SIG-M5 treated with dmso at 0.1 percent for 504 hours (cell line): ENCODE results near the gene PFDN5.
"Not testable (repeated sequence)": the region's sequence is repeated elsewhere in the genome, so short reads cannot be mapped to it uniquely, and the experiment has no call there.

Experiments used
- DNase-seq: peaks from one replicate; lab custom pipeline; 2025; ENCODE audit not compliant: unreplicated experiment; lab: John Stamatoyannopoulos, UW

PFDN5 gene

DNA sequence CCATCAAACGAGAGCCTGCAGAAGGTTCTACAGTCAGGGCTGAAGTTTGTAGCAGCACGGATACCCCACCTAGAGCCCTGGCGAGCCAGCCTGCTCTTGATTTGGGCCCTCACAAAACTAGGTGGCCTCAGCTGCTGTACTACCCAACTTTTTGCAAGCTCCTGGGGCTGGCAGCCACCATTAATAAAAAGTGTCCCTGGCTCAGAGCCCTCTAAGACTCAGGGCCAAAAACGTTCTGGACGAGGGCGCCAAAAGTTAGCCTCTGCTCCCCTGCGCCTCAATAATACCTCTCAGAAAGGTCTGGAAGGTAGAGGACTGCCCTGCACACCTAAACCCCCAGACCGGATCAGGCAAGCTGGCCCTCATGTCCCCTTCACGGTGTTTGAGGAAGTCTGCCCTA lies 8.9 kb upstream of the PFDN5 start:
- no peak for DNase-seq

DNA sequence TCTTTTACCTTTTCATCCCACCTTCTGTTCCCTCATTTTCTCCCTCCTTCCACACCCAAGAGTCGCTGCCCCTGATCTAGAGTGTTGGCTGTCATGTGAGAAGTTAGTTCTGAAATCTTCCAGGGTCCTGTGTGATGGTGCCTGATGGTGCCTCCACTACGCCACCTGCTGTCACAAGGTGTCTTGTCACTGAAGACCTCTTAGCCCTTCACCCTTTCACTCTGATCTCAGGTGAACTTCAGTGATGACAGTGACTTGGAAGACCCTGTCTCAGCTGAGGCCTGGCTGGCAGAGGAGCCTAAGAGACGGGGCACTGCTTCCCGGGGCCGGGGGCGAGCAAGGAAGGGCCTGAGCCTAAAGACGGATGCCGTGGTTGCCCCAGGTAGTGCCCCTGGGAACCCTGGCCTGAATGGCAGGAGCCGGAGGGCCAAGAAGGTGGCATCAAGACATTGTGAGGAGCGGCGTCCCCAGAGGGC lies 7.6 kb upstream of the PFDN5 start:
- DNase-seq: peak; percentile 50

DNA sequence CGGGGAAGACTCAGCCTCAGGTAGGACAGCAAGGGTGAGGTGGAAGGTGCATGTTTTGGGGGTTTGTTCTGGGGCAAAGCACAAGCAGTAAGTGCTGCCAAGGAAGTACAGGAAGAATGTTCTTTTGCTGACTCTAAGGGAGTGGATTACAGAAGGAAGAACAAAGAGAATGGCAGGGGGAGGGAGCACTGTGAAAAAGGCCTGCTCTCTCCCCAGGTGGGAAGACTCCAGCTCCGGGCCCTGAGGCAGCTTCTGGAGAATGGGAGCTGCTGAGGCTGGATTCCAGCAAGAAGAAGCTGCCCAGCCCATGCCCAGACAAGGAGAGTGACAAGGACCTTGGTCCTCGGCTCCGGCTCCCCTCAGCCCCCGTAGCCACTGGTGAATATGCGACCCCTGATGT lies 7.0 kb upstream of the PFDN5 start:
- no peak for DNase-seq

DNA sequence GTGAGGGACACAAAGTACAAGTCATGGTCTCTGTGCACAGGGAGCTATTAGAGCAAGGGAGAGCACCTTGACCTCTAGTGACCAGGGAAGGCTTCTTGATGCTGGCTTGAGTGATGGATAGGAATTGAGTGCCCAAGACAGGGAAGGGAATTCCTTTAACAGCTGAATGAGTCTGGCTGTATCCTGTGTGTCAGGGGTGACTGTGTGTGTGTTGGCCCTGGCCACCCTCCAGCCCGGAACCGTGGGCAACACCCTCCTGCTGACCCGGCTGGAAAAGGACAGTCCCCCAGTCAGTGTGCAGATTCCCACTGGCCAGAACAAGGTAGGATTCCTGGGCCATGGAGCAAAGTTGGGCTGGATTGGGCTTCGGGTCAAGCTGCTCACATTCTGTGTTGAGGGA lies 5.5 kb upstream of the PFDN5 start:
- DNase-seq: no peak

DNA sequence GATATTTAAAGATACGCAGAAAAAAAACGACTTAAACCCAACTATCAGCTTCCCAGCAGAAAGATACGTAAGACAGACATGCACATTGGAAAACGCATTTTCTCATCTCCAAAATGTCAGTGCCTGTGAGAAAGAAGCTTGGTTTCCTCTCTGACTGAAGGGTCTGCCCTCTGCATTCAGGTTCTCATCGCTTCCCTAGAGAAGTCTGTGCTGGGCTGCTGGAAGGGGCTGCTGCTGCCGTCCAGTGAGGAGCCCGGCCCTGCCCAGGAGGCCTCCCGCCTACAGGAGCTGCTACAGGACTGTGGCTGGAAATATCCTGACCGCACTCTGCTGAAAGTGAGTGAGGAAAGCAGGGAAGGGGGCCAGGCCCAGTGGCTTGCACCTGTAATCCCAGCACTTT lies 4.7 kb upstream of the PFDN5 start:
- DNase-seq: no peak

DNA sequence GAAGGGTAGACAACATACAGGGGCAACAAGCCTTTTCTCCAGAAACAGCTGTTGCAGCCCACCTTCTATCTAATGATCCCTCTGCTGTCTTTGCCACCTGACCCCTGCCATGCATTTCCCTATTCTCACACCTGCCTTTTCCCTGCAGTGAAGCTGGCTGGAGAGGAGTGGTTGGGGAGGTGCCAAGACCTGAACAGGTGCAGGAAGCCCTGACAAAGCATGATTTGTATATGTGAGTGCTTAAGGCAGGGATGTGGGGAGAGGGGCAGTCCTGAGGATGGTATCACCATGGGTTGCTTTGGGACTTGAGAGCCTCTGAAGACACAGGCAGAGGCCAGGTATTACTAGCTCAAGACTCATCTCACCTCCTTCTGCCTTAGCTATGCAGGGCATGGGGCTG lies 2.9 kb upstream of the PFDN5 start:
- no peak for DNase-seq

DNA sequence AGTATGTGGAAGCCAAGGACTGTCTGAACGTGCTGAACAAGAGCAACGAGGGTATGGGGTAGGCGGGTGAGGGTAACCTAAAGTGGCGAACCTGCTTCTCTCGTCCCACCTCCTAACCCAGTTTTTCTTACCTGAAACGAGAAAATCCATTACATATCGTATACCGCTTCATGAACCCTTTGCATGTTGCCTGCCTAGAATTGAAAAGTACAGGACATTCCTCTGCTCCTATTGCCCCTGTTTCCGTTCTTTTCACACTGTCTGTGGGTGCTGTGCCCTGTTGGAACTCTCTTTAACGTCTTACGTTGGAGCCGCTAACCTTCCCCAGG lies 513 bp downstream of the PFDN5 start:
- no peak for DNase-seq

DNA sequence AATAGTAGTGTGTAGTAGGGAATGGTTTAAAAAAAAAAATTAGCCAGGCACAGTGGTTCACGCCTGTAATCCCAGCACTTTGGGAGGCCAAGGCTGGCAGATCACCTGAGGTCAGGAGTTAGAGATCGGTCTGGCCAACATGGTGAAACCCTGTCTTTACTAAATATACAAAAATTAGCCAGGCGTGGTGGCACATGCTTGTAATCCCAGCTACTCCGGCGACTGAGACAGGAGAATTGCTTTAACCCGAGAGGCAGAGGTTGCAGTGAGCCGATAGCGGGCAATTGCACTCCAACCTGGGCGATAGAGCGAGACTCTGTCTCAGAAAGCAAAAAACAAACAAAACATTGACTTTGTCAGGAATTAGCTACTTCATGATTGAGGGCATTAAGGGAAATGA lies 1.8 kb downstream of the PFDN5 start:
- DNase-seq: not testable (repeated sequence)

DNA sequence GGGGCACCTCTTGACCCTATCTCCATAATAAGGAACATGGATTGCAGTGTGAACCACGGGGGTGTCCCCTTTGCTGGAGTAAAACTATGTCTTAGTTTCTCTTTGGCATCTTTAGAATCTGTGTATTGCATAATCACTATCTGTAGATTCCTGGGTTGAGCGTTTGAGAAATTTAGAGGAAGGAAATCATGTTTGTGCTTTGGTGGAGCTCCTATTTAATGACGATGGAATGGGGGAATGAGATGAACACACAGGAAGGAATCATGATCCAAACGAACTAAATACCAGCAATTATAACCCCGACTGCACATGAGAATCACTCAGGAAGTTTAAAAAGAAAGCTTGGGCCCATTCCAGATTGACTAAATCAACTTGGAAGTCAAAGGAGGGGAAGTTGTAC lies 2.8 kb downstream of the PFDN5 start:
- DNase-seq: peak; percentile 71

DNA sequence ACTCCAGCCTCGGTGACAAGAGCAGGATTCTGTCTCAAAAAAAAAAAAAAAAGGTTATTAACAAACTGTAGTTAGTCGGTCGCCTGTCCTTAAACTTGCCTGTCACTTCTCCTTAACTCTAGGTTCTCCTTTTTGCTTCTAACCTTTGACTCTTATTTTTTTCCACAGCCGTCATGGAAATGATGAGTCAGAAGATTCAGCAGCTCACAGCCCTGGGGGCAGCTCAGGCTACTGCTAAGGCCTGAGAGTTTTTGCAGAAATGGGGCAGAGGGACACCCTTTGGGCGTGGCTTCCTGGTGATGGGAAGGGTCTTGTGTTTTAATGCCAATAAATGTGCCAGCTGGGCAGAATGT lies 3.7 kb downstream of the PFDN5 start:
- DNase-seq: peak; percentile 93

DNA sequence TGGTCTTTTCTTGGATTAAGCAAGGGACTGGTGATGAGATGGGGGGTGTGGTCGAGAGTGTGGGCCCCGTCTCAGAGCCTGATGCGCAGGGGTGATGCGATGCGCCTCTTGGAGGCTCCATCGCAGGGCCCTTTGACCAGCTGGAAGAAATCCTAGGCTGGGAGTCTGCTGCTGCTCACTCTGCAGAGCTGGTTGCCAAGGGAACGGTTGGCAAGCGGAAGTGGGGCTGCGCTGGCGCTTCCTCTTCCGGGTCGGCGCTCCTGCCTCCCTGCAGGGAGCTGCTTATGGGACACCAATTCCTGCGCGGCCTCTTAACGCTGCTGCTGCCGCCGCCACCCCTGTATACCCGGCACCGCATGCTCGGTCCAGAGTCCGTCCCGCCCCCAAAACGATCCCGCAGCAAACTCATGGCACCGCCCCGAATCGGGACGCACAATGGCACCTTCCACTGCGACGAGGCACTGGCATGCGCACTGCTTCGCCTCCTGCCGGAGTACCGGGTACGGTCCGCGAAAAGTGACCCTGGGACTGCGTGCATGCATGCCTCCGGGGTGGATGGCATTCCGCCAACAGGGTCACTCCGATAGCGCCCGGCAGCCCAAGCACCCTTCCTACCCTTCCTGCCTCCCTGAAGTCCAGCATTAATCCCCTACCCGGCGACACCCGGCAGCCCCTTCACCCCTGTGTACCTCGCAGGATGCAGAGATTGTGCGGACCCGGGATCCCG lies 4.3 kb downstream of the PFDN5 start, which contains the start of gene MYG1:
TSS of gene MYG1 (plus strand) at position 242 of the 727 bp plus-strand sequence. CDS start at position 285, 43 bp downstream.
- peak; percentile 93 for DNase-seq

DNA sequence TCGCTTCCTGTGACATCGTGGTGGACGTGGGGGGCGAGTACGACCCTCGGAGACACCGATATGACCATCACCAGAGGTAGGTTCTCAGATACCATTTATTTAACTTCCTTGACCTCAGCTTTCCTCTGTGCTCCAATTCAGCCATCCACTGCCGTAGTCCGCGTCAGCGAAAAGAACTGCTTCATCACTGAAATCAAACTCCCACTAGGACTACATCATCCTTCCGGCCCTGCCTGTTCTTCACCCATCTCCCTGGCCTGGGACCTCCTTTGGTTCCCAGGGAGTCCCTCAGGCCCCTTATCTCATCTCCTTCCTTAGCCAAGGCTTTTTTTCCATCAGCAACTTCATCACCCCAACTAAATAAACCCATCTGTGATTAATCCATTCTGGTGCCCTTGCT lies 4.8 kb downstream of the PFDN5 start:
- DNase-seq: peak; percentile 21

DNA sequence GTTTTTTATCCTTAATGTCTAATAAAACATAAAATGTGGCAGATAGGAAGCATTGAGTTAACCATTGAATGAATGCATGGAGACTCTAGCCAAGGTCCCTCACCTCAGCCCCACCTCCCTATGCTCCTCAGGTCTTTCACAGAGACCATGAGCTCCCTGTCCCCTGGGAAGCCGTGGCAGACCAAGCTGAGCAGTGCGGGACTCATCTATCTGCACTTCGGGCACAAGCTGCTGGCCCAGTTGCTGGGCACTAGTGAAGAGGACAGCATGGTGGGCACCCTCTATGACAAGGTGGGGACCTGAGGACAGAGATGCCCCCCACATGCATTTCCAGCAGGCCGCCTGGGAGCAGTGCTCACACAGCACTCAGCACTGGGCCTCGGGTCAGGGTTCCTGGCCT lies 7.6 kb downstream of the PFDN5 start:
- DNase-seq: no peak

DNA sequence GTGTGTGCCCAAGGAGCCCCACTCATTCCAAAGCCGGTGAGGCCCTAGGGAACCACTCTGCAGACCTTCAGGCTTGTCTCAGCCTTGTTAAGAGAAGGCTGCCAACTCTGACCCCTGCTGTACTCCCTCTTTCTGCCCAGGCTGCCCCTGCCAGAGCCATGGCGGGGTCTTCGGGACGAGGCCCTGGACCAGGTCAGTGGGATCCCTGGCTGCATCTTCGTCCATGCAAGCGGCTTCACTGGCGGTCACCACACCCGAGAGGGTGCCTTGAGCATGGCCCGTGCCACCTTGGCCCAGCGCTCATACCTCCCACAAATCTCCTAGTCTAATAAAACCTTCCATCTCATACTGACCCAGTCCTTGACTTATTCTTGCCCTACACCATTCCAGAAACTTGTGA lies 11.5 kb downstream of the PFDN5 start:
- no peak for DNase-seq

DNA sequence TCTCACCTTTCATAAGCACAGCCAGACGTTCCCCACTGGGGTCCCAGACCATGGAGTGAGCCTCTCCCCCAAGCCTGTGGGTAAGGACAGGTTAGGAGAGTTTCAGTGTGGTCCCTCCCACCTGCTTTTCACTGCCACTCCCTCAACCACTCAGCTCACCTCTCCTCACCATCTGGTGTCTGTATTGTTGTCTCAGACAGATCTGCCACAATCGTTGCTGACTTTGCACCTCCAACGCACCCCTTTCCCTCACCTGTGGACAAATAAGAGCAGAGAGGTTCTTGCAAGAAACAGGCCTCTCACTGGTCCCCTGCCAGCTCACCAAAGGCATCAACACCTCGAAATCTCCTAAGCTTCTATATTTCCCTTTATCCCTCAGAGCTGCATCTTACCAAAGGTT lies 12.9 kb downstream of the PFDN5 start:
- no peak for DNase-seq

DNA sequence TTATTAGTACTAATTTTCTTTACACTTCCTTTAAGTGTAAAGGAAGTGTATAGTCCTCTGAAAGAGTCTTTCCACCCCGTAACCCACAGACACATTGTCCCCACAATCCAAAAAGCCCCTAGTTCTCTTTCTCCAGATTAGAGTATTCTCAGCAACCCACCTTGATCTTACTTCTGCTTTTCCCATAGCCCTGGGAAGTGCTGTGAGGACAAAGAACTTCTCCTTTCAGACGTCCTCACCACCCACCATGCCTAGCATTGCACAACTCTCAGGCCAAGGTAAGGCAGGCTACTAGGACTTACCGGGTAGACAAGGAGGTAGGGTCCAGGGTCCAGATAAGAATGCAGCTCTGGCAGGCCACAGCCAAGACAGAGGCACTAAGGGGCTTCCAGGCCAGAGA lies 18.7 kb downstream of the PFDN5 start:
- peak; percentile 25 for DNase-seq

DNA sequence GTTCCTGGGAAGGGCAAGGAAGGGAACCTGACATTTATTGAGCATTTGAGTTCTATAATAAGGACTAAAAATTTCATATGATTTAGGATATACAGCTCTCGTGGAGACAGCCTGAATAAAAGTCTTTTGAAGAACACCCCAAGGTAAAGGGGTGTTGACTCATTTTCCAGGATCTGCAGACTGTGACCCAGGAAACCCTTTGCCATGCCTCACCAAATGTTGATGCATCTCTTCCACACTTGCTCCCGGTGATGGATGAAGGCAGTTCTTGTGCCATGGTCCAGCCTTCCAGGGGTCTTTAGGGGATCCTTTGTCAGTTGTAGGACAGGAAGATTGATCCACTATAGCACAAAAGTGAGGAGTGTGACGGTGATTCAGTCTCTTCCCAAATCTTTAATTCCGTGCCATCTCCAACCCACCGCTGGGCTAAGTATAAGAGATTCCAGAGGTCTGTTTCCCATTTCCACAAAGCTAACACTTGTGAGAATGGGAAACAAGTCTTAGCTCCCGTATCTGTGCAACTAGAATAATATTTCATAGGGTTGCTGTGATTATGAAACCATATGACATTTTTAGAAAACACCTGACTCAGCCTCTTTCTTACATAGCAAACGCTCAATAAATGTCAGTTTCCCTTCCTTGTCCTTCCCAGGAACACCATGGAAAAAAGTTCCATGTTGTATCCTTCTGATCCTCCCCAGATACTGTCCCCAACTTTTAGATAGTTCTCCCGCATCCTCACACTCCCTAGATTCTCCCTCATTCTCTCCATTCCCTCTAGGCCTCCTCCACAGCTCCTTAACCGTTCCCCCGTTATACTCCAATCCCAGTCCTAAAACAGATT lies 25.2 kb downstream of the PFDN5 start:
- DNase-seq: no peak

DNA sequence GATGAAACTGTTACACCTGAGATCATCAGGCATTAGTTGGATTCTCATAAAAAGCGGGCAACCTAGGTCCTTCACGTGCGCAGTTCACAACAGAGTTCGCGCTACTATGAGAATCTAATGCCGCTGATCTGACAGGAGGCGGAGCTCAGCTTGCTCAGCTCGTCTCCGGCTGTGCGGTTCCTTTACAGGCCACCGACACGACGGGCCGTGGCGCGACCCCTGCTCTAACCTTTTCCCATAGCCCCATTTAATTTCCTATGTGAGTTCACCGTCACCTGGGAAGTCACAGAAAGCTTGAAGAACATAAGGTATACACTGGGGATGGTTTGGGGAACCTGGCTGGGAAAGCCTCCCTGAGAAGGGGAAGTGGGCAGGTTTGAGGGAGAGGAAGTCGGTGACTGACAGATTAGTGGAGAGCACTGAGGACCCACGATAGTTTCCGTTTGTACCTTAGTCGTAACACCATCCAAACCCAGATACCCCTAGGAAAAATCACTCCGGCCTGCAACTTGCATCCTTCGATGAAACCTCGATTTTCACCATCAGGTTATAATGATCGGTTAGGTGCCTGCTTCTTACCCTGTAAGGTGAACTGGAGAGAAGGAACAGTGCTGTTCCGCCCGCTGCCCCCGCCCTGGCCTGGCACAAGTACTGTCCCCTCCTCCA lies 28.9 kb downstream of the PFDN5 start:
- DNase-seq: peak; percentile 79

DNA sequence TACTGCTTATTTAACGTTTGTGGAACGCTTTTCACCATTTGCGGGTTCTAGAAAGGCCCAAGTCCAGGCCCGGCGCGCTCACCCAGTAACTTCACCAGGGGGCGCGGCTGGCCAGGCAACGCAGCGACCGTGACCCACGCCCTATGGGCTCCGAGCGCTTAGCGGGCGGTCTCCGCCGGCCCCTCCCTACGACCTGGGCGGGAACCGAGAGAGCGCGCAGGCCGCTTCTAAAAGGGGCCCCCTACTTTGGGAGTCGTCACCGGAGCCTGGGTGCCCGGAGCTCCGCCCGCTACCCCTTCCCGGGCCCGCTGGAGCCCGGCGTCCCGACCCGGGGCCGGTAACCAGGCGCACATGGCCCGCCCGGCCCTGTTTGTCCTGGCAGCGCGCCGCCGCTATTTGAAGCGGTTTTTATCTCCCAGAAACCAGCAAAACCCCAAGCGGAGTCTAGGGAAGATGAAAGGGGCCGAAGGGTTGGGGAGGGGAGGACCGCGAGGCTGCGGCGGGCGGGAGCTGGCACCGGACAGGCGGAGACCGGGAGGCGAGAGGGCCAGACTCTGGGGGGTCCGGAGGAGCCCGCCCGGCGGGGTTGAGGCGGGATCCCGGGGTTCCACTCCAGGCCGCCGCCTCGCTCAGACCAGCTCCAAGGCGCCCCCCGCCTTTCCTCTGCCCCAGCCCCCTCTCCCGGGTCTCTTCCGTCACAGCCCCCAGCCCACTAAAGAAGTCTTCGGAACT lies 29.6 kb downstream of the PFDN5 start:
- peak; percentile 89 for DNase-seq

DNA sequence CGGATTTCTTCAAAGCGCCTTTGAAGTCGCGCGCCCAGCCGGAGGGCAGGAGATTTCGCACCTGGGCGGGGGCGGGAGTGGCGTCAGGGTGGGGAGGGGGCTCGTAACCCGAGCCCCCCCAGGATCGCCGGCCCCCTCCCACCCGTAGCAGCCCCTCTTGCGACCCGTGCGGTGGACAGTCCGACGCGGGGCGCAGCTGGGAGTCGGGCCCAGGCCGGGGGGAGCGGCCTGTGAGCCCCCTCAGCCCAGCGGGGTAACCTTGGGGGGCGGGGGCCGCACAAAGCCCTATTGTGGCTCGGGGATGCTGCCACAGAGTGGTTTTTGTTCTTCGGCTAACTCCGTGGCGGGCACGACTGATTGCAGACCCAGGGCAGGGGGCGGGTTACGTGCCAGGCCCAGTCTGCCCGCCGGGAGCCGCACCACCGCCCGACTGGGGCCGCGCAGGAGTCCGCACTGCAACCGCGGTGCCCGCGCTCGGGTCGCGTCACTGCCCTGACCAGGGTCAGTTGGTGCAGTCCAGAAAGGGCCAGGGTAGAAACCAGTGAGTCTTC lies 30.2 kb downstream of the PFDN5 start:
- no peak for DNase-seq
